GM21576 (cell line): Measurements from ENCODE around the gene TLE4.
"Not testable (repeated sequence)": the region's sequence is repeated elsewhere in the genome, so short reads cannot be mapped to it uniquely, and the experiment has no call there.

Experiments used
- ATAC-seq: cut with Tn5 transposase; IDR thresholded peaks from one replicate; pipeline ENCODE4 v1.9.1; 2021; ENCODE audit warnings: mild to moderate bottlenecking, moderate library complexity; ENCODE audit not compliant: unreplicated experiment

TLE4 gene

DNA sequence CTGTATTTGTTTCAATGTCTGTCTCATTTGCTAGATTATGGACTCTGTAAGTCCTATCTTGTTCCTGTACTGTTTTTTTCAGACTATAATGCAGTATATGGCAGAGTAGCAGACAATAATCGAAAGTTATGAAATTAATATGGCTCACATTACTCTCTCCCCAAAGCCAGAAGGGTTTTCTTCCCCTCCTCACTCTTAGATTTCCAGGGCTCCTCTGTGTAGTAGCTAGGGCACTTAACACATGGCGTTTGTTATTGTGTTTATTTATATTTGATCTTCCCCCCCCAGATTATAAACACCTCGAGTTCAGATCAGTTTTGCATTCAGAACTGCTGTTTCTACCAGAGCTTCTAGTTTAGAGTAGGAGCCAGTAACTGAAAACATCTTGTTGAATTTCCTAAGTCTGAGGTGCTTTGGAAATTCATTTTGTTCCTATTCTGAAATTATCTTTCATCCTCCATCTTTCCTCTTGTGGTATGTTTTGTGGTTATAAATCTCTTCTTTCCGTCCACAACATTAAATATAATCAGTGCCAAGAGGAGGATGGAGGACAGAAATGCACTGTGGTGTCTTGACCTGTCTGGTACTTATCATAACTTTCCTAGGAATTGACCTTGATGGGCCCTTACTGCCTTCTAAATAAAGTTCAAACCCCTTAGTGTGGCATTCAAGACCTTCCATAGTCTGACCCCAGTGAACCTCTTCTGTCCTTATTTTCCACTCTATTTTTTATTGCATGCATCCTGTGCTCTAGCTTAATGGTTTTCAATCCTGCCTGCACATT, 27.0 kb downstream of the TLE4 start:
- ATAC-seq = no peak

DNA sequence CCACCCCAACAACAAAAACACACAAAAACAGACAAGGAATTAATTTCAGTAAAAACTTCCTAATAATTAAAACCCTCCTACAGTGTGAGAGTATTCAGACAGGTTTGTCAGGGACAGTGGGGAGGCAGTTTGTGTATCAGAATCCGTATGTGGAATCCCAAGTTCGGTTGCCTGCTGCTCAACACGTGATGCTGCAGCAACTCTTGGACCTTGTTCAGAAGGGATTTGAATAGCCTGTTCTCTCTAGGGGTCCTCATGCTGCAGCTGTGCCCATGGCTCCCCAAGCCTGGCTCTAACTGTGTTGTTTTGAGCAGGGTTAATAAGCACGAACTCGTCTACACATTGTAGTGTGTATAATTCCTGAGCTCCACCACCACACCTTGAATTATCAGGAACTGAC, 28.7 kb downstream of the TLE4 start:
- no peak for ATAC-seq

GRCh38 chr9:79603222-79603920, 31.6 kb downstream of the TLE4 start:
- ATAC-seq = no peak

GRCh38 chr9:79604149-79604548, 32.4 kb downstream of the TLE4 start:
- no peak for ATAC-seq

GRCh38 chr9:79604921-79605562, 33.3 kb downstream of the TLE4 start:
- no peak for ATAC-seq

DNA sequence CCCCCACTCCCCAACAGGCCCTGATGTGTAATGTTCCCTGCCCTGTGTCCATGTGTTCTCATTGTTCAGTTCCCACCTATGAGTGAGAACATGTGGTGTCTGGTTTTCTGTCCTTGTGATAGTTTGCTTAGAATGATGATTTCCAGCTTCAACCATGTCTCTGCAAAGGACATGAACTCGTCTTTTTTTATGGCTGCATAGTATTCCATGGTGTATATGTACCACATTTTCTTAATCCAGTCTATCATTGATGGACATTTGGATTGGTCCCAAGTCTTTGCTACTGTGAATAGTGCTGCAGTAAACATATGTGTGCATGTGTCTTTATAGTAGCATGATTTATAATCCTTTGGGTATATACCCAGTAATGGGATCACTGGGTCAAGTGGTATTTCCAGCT, 34.8 kb downstream of the TLE4 start:
- not testable (repeated sequence) for ATAC-seq

DNA sequence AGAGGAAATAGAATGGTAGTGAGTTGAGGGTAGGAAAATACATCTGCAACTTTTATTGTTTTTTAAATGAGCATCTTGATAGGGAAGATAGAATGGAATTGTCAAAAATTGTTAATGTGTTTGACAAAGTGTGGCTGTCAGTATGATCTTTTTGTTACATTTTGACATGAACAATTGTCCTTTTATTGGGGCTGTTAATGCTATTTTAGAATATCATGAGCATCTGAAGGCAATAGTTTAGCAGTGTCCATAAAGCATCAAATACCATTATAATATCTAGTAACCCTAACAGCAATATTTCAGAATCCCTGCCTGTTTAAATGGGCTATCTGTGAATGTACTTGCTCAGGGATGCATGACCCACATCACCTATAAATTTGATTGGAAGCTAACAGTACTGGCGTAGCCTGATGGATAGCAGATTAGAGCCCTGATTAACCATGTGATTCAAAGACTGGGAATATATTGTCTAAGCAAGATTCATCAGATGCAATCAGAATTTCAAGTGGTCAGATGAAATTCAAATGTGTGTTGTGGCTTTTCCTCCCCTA, 37.8 kb downstream of the TLE4 start:
- ATAC-seq = no peak

- no peak for ATAC-seq
Measured at GRCh38 chr9:79610019-79610631, 38.4 kb downstream of the TLE4 start.

DNA sequence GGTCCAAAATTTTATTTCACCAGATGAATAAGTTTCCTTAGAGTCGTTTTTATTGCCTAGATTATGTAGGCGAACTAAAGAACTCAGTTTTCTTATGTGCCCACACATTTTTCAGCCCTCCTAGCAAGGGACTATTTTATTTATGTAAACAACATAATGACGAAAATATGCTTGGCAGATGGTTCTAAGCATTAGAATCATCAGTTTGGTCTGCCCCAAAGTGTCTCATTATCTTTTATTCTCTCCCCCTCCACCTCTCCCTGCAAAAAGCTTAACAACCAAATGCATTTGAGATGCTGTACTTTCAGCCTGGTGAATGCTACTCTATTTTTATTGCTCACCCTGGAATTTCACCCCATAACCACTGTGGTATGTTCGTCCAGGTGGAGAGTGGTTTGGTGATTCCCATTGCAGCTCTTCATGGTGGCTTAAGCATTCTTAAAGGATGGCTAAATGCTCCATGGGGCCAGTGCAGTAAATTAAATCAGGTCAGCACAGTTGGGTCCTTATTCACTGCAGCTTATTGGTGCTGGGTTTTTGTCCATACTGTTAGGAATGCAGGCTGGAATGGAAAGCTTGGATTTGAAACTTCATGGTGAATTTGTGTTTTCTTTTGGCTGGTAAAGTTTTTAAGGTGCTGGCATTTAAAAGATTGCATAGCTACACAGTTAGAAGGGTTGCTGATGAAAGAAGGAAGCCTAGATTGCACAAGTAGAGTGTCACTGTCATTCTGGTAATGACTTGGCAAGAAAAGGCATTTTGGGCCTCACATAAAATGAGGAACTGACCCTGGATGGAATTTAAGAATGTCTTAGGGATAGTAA, 39.2 kb downstream of the TLE4 start:
- ATAC-seq = peak; percentile 87

DNA sequence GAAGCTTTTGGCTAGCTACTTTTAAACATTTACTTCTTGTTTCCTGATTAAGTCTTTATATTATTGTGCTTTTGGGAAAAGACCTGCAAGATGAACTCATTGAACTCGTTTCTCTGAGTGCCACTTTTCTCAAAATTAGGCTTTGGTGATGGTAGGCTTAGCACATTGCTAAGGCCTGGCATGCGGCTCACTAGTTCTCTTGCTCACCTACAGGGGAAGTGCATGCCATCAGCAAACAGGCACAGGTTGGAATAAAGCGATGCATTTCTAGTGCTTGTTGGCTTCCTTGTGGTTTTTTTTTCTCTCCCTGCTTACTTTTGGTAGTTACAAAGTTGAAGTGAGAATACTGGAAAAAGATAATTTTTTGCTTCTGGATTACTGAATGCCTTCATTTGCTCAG, 41.4 kb downstream of the TLE4 start:
- ATAC-seq = no peak

GRCh38 chr9:79615038-79615437, 43.3 kb downstream of the TLE4 start:
- ATAC-seq = no peak

GRCh38 chr9:79616013-79616412, 44.2 kb downstream of the TLE4 start:
- no peak for ATAC-seq

GRCh38 chr9:79616971-79617370, 45.2 kb downstream of the TLE4 start:
- no peak for ATAC-seq

GRCh38 chr9:79617395-79617794, 45.6 kb downstream of the TLE4 start:
- no peak for ATAC-seq

DNA sequence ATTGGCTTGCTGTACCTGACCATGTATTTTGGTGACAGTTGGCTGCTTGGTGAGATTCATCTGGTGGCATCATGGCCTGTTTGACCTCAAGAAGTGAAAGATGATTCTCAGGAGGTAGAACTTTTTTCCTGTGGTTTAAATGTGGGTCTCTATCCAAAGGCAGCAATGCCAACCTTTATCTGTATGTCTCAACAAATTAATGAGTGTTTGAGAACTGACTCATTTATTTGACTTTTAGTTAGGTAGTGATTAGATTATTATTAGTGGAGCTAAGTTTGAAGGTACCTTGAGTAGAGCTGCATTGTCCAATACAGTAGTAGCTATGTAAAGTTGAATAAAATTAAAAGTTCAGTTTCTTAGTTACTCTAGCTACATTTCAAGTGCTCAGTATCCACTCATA, 48.2 kb downstream of the TLE4 start:
- ATAC-seq = no peak

DNA sequence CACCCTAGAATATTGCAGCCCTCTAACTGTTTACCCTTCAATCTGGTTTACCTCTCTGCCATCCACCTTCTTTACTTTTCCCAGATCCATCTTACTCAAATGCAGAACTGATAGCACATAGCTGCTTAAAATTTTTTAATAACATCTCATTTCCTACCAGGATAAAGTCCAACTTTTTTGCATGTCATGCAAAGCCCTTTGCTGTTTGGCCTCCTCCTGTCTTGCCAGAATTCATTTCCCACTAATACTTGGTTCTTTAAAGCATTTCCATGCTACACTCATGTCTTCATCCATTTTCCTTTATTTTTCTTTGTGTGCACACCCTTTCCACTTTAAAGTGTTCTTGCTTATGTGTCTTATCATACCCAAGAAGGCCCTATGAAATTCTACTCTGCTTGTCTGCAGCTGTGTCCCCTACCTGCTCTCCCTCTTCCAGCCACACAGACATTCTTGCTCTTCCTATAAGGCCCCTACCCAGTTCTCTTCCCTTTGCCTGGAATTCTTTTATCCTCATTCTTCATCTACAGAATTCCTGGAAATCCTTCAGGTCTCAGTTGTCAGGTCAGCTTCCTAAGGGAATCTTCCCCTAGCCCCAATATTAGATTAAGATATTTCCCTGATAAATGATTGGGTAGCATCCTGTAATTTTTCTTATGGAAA, 50.3 kb downstream of the TLE4 start:
- ATAC-seq = no peak

DNA sequence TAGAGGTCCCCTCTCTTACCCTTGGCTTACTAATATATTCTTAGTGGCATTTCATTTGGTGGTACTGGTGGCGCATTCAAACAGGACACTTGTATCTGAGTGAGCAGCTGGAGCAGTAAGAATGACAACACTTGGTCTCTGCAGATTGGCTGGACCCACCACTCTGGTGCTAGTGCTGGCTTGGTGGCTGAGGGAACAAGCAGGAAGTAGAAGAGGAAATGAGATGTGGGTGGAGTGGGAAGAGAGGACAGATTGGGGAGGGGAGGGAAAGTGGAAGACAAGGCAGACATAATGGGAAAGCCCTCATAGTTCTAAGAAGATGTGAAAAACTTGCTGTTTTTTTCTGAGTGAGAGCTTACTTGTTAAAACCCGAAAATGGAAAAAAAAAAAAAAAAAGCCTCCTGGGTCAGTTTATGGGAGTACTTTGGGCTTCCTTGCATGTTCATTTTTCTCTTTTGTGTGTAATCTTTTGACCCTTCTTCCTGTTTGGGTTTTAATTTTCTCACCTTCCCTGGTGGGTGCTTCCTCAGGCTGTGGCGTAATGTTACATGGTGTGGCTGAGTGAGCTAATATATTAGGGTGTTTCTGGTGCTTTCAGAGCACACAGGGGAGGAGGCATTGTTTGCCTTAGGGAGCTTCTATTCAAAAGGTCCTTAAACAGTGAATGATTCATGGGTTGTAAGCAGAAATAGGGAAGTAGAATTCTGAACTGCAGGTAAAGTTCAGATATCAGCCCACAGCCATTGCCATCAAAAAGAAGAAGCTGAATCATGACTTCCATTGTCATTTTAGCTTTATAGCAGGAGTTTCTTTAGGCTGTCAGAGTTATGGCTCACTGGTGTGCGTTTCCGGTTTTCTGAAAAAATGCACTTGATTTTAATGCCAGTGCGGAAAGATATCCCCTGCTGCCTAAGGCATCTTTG, 52.3 kb downstream of the TLE4 start:
- peak; percentile 91 for ATAC-seq

- ATAC-seq = no peak
Measured at GRCh38 chr9:79629721-79630120, 58.0 kb downstream of the TLE4 start.
